ENCODE results near the gene MOB3A.

- TF ChIP-seq, protein P1, sequence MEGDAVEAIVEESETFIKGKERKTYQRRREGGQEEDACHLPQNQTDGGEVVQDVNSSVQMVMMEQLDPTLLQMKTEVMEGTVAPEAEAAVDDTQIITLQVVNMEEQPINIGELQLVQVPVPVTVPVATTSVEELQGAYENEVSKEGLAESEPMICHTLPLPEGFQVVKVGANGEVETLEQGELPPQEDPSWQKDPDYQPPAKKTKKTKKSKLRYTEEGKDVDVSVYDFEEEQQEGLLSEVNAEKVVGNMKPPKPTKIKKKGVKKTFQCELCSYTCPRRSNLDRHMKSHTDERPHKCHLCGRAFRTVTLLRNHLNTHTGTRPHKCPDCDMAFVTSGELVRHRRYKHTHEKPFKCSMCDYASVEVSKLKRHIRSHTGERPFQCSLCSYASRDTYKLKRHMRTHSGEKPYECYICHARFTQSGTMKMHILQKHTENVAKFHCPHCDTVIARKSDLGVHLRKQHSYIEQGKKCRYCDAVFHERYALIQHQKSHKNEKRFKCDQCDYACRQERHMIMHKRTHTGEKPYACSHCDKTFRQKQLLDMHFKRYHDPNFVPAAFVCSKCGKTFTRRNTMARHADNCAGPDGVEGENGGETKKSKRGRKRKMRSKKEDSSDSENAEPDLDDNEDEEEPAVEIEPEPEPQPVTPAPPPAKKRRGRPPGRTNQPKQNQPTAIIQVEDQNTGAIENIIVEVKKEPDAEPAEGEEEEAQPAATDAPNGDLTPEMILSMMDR (IDR thresholded peaks at IDR 0.05; ENCODE audit: low read depth, low read length, missing input control) = no peak
- TF ChIP-seq ZBTB33 (IDR thresholded peaks at IDR 0.05) (no peak), HNF4G (IDR thresholded peaks at IDR 0.05) (no peak), RXRA (IDR thresholded peaks at IDR 0.05) (no peak), NR2F2 (IDR thresholded peaks at IDR 0.05) (no peak), GABPA (IDR thresholded peaks at IDR 0.05 in 1 of 2, conservative IDR thresholded peaks at IDR 0.05 in 1 of 2) (no peak), REST (IDR thresholded peaks at IDR 0.05) (no peak), TAF1 (conservative IDR thresholded peaks at IDR 0.05) (no peak), EGR1 (IDR thresholded peaks at IDR 0.05; ENCODE audit: low read depth in 2 of 2) (no peak), RAD21 (IDR thresholded peaks at IDR 0.05) (no peak), SP1 (IDR thresholded peaks at IDR 0.05) (no peak), FOXA2 (IDR thresholded peaks at IDR 0.05) (no peak), YY1 (IDR thresholded peaks at IDR 0.05) (no peak)
- TF ChIP-seq, protein P2, sequence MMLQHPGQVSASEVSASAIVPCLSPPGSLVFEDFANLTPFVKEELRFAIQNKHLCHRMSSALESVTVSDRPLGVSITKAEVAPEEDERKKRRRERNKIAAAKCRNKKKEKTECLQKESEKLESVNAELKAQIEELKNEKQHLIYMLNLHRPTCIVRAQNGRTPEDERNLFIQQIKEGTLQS (IDR thresholded peaks at IDR 0.05) = no peak
These were observed 55.3 kb downstream of the MOB3A start for GRCh38 chr19:2040647-2041432.
